Lower lobe of right lung (tissue), 2 donors: ENCODE data around the gene FAM107B. TPM values are rescaled to one million over a fixed set of nuclear protein-coding genes. Genes with fewer than 3 reads are reported as not detected.

Source experiments
- ATAC-seq, 2 donors: fragments of 200-7000 bp; cut with Tn5 transposase; one replicate each; pipeline ENCODE4 v1.9.1; 2020 to 2022; ENCODE audit warnings: mild to moderate bottlenecking in 2 of 2, moderate library complexity in 2 of 2
- DNase-seq: peaks from one replicate; pipeline ENCODE4 v3.0.0-alpha.2; 2020
- H3K27ac ChIP-seq: fragments of 200-600 bp; one replicate; pipeline ENCODE4 v1.8.0; 2022
- H3K27me3 ChIP-seq: fragments of 200-600 bp; one replicate; pipeline ENCODE4 v1.8.0; 2022; ENCODE audit warnings: low read depth
- H3K36me3 ChIP-seq: fragments of 200-600 bp; one replicate; pipeline ENCODE4 v1.8.0; 2022; ENCODE audit warnings: mild to moderate bottlenecking
- H3K4me1 ChIP-seq: fragments of 200-600 bp; one replicate; pipeline ENCODE4 v1.8.0; 2022
- H3K4me3 ChIP-seq: fragments of 200-600 bp; one replicate; pipeline ENCODE4 v1.8.0; 2022; ENCODE audit warnings: mild to moderate bottlenecking
- H3K9me3 ChIP-seq: fragments of 200-600 bp; one replicate; pipeline ENCODE4 v1.8.0; 2022
- intact Hi-C: fragments of 100-400 bp; cut with DNase I; formaldehyde crosslinking; loops from one replicate; pipeline ENCODE4 v1.11.0; 2022
- total RNA-seq: library from RNA; stranded (reverse); fragmentation: NEBNext Ultra II Directional; extraction: Animal tissue kit (Norgen Biotek cat#: 25700); gene quantifications from one replicate; pipeline ENCODE4 v1.2.1, GENCODE V29; 2021
- TF ChIP-seq, protein P1 (sequence below): fragments of 200-600 bp; IDR thresholded peaks from one replicate; pipeline ENCODE4 v1.8.0; 2022; ENCODE audit warnings: antibody characterized with exemption, mild to moderate bottlenecking
- donor health status: DM: no; HTN: yes; CAD: no; lungs with severe emphysema.

FAM107B gene
- total RNA-seq, 1 donor from 2014 or later = 75.4 TPM

DNA sequence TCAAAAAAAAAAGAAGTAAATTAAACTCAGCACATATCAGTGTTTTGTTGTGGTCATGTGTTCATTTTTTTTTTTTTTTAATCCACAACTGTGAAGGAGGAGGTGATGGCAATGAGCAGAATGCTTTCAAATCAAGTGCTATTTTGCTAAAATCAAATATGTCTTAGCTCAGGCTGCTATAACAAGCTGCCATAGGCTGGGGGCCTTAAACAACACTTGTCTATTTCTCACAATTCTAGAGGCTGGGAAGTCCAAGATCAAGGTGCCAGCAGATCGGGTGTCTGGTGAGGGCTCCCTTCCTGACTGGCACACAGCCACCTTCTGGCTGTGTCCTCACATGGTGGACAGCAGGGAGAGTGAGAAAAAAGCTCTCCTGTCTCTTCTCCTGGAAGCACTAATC lies 203.9 kb downstream of the FAM107B start:
- H3K27ac ChIP-seq = peak overlapping the region; percentile 71
- H3K27me3 ChIP-seq = no peaks in the 10 kb centered on the region
- intact Hi-C loops = no loop called here
- DNase-seq = no peak
- H3K4me1 ChIP-seq = peaks cover 39% of the 10 kb centered on the region
- ATAC-seq = no peak
- H3K36me3 ChIP-seq = peaks cover 13% of the 10 kb centered on the region
- H3K4me3 ChIP-seq = no peak overlapping the region
- no peaks in the 10 kb centered on the region for H3K9me3 ChIP-seq
- TF ChIP-seq, protein P1, sequence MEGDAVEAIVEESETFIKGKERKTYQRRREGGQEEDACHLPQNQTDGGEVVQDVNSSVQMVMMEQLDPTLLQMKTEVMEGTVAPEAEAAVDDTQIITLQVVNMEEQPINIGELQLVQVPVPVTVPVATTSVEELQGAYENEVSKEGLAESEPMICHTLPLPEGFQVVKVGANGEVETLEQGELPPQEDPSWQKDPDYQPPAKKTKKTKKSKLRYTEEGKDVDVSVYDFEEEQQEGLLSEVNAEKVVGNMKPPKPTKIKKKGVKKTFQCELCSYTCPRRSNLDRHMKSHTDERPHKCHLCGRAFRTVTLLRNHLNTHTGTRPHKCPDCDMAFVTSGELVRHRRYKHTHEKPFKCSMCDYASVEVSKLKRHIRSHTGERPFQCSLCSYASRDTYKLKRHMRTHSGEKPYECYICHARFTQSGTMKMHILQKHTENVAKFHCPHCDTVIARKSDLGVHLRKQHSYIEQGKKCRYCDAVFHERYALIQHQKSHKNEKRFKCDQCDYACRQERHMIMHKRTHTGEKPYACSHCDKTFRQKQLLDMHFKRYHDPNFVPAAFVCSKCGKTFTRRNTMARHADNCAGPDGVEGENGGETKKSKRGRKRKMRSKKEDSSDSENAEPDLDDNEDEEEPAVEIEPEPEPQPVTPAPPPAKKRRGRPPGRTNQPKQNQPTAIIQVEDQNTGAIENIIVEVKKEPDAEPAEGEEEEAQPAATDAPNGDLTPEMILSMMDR = no peak

DNA sequence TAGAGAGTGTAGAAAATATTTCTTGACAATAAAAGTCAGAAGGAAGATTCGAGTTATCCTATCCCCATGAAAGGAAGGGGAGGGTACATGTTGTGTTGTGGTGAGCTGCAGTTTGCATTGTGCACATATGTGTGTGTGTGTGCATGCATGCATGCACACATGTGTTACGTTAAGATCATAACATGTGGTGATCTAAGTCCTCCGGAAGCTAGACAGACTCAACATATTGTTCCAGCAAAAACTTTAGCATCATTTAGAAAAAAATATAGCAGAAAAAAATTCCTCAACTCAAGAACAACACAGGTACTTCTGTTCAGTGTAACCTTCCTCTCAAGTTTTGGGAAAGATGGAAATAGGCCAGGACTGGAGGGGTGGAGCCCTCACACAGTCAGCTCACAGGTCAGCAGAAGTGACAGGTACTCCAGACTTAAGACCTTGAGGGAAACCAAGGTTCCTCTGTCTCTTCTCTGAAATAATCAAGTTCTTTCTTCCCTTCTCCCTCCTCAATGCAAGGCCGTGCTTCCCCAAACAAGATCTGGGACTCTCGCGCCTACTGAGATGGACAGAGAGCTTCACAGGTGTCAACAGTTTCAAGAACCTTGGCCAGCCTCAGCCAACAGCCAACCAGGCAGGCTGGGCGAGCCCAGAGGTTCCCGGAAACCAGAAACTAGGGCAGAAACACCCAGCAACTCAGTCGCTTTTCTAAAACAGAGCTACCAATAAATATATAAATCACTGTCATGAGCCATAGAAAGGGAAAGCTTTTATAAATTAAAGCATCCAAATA lies 205.2 kb downstream of the FAM107B start:
- no peaks in the 10 kb centered on the region for H3K9me3 ChIP-seq
- TF ChIP-seq, protein P1 = no peak
- intact Hi-C loops = no loop called here
- H3K4me1 ChIP-seq = peaks cover 43% of the 10 kb centered on the region
- ATAC-seq (peak; percentile 16 to 34), DNase-seq (peak; percentile 63)
- H3K27me3 ChIP-seq = no peaks in the 10 kb centered on the region
- H3K4me3 ChIP-seq = no peak overlapping the region
- peaks cover 15% of the 10 kb centered on the region for H3K36me3 ChIP-seq
- H3K27ac ChIP-seq = peak overlapping the region; percentile 50

DNA sequence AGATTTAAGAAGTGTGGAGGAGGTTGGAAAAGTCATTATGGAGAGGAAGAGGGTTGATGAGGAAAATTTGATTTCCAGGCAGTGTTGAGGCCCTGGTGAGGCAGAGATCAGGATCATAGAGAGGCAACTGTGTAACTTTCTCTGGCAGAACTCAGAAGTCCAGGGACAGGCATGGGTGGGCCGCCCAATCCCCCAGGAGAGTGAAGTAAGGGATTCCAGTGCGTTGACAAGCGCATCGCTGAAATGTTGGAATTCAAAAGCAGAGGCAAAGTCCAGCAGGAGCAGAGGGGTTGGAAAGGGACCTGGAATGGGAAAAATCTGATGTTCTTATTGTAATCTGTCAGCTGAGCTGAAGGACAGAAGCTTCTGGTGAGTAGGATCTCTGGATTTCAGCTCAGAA lies 207.3 kb downstream of the FAM107B start:
- TF ChIP-seq, protein P1 = no peak
- H3K36me3 ChIP-seq = peaks cover 15% of the 10 kb centered on the region
- H3K4me1 ChIP-seq = peaks cover 44% of the 10 kb centered on the region
- H3K27ac ChIP-seq = no peak overlapping the region
- no peak for ATAC-seq
- DNase-seq = no peak
- intact Hi-C loops = no loop called here
- H3K4me3 ChIP-seq = no peak overlapping the region
- no peaks in the 10 kb centered on the region for H3K27me3 ChIP-seq
- H3K9me3 ChIP-seq = no peaks in the 10 kb centered on the region

DNA sequence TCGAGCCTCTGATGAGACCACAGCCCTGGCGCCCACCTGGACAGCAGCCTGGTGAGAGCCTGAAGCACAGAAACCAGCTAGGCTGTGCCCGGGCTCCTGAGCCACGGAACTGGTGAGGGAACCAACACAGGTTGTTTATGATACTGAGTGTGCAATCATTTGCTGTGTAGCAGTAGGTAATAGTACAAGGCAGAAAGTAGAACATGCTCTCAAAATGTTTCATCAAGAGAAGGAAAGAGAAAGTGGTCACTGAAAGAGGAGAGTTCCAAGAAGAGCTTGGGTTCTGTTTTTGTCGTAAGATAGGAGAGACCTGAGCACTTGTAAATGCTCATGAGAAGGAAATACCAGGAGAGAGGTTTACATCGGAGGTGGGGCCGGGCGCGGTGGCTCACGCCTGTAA lies 208.2 kb downstream of the FAM107B start:
- TF ChIP-seq, protein P1 = no peak
- intact Hi-C loops = no loop called here
- ATAC-seq (no peak), DNase-seq (no peak)
- no peaks in the 10 kb centered on the region for H3K27me3 ChIP-seq
- no peaks in the 10 kb centered on the region for H3K9me3 ChIP-seq
- peaks cover 15% of the 10 kb centered on the region for H3K36me3 ChIP-seq
- H3K4me1 ChIP-seq = peaks cover 44% of the 10 kb centered on the region
- H3K4me3 ChIP-seq = no peak overlapping the region
- no peak overlapping the region for H3K27ac ChIP-seq

DNA sequence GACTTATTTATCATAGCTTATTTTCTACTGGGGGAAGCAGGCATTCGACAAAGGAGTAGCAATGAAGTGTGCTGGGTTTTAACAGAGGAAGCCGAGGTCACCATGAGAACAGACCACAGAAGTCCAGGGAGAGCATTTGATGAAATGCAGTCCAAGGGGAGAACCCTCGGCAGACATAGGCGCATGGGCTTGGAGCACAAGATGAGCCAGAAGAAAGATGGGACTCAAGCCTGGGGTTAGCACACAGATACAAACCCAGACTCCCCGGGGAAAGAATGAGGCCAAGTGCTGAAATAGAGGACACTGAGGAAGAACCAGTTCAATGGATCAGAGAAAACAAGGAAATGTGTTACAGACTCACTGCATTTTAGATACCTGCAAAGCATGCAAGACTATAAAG lies 209.5 kb downstream of the FAM107B start:
- H3K36me3 ChIP-seq = peaks cover 15% of the 10 kb centered on the region
- no peaks in the 10 kb centered on the region for H3K27me3 ChIP-seq
- no peak for ATAC-seq
- intact Hi-C loops = no loop called here
- no peaks in the 10 kb centered on the region for H3K9me3 ChIP-seq
- no peak for DNase-seq
- H3K27ac ChIP-seq = no peak overlapping the region
- H3K4me3 ChIP-seq = no peak overlapping the region
- peaks cover 44% of the 10 kb centered on the region for H3K4me1 ChIP-seq
- TF ChIP-seq, protein P1 = no peak
